HEK293 (cell line): ENCODE data around the gene ZDHHC8.

Experiments used
- CTCF ChIA-PET: fragments of 350-600 bp; formaldehyde crosslinking; extraction: SDS; loops from one replicate; lab custom pipeline; 2021; ENCODE audit warnings: antibody characterized with exemption; lab: Yijun Ruan, JAX
- POLR2A ChIA-PET: fragments of 300-600 bp; formaldehyde crosslinking; extraction: SDS; loops from one replicate; lab custom pipeline; 2020; ENCODE audit warnings: antibody characterized with exemption, inconsistent platforms; lab: Yijun Ruan, JAX
- H3K27ac ChIP-seq: fragments of 200-500 bp; sonication (Bioruptor generic); 2 replicates; pipeline ENCODE4 v1.5.1; 2014; ENCODE audit warnings: low read depth, low read length, control low read depth, inconsistent platforms; ENCODE audit errors: extremely low read depth
- H3K36me3 ChIP-seq, 2 experiments: fragments of 200-500 bp in 1 of 2; sonication (Bioruptor generic) in 1 of 2; 1 replicate in 1 of 2; 2 replicates in 1 of 2; pipeline ENCODE4 v1.5.1; 2014 to 2017; ENCODE audit warnings: inconsistent platforms in 2 of 2, low read length in 2 of 2; ENCODE audit not compliant: control insufficient read depth in 2 of 2, insufficient read depth in 1 of 2
- H3K4me1 ChIP-seq: fragments of 200-500 bp; sonication (Bioruptor generic); 2 replicates; pipeline ENCODE4 v1.5.1; 2014; ENCODE audit warnings: mild to moderate bottlenecking, low read length, inconsistent platforms; ENCODE audit not compliant: control insufficient read depth, insufficient read depth
- H3K4me3 ChIP-seq: 2 replicates; pipeline ENCODE4 v1.5.1; 2011; ENCODE audit warnings: low read depth, mild to moderate bottlenecking, control low read depth, low read length, moderate library complexity
- H3K9me3 ChIP-seq: fragments of 200-500 bp; sonication (Bioruptor generic); 2 replicates; pipeline ENCODE4 v1.5.1; 2014; ENCODE audit warnings: low read depth, low read length, inconsistent platforms; ENCODE audit not compliant: control insufficient read depth, insufficient read depth
- HIC1 ChIP-seq: fragments of 450-650 bp; formaldehyde crosslinking; IDR thresholded peaks from 2 replicates; pipeline ENCODE4 v1.5.1; 2016; ENCODE audit warnings: missing biosample characterization, missing genetic modification characterization
- PRDM1 ChIP-seq: fragments of 450-650 bp; formaldehyde crosslinking; IDR thresholded peaks from 2 replicates; pipeline ENCODE4; 2016; ENCODE audit warnings: missing biosample characterization, missing genetic modification characterization
- PRDM10 ChIP-seq: fragments of 450-650 bp; formaldehyde crosslinking; IDR thresholded peaks from 2 replicates; pipeline ENCODE4 v1.5.1; 2016; ENCODE audit warnings: missing biosample characterization, missing genetic modification characterization
- PRDM4 ChIP-seq: fragments of 450-650 bp; formaldehyde crosslinking; IDR thresholded peaks from 2 replicates; pipeline ENCODE4 v1.5.1; 2017; ENCODE audit warnings: missing biosample characterization, missing genetic modification characterization
- SCRT2 ChIP-seq: fragments of 450-650 bp; formaldehyde crosslinking; IDR thresholded peaks from 2 replicates; pipeline ENCODE4 v1.5.1; 2016; ENCODE audit warnings: missing biosample characterization, missing genetic modification characterization
- ZBTB44 ChIP-seq: fragments of 450-650 bp; IDR thresholded peaks from 2 replicates; pipeline ENCODE4 v1.5.1; 2018; ENCODE audit warnings: missing biosample characterization, mild to moderate bottlenecking, missing genetic modification characterization
- ZBTB8A ChIP-seq: fragments of 450-650 bp; formaldehyde crosslinking; IDR thresholded peaks from 2 replicates; pipeline ENCODE4 v1.5.1; 2016; ENCODE audit warnings: missing biosample characterization, missing genetic modification characterization
- ZIC2 ChIP-seq: fragments of 450-650 bp; formaldehyde crosslinking; IDR thresholded peaks from 2 replicates; pipeline ENCODE4 v1.5.1; 2016; ENCODE audit warnings: missing biosample characterization, missing genetic modification characterization
- ZNF114 ChIP-seq: fragments of 450-650 bp; formaldehyde crosslinking; IDR thresholded peaks from 2 replicates; pipeline ENCODE4 v1.5.0; 2017; ENCODE audit warnings: missing biosample characterization, missing genetic modification characterization
- ZNF121 ChIP-seq: fragments of 450-650 bp; formaldehyde crosslinking; IDR thresholded peaks from 2 replicates; pipeline ENCODE4 v1.5.1; 2016; ENCODE audit warnings: missing biosample characterization, missing genetic modification characterization
- ZNF214 ChIP-seq: fragments of 450-650 bp; formaldehyde crosslinking; IDR thresholded peaks from 2 replicates; pipeline ENCODE4 v1.5.1; 2017; ENCODE audit warnings: missing biosample characterization, mild to moderate bottlenecking, missing genetic modification characterization, borderline replicate concordance
- ZNF529 ChIP-seq: fragments of 450-650 bp; formaldehyde crosslinking; IDR thresholded peaks from 2 replicates; pipeline ENCODE4 v1.5.1; 2017; ENCODE audit warnings: missing genetic modification characterization, missing biosample characterization; ENCODE audit not compliant: insufficient replicate concordance
- ZNF555 ChIP-seq: fragments of 450-650 bp; formaldehyde crosslinking; conservative IDR thresholded peaks from 2 replicates; pipeline ENCODE4 v1.5.1; 2017; ENCODE audit warnings: missing biosample characterization, mild to moderate bottlenecking, missing genetic modification characterization, inconsistent platforms
- ZNF600 ChIP-seq: fragments of 450-650 bp; formaldehyde crosslinking; IDR thresholded peaks from 2 replicates; pipeline ENCODE4 v1.5.1; 2016; ENCODE audit warnings: missing biosample characterization, missing genetic modification characterization
- ZNF610 ChIP-seq: fragments of 450-650 bp; formaldehyde crosslinking; IDR thresholded peaks from 2 replicates; pipeline ENCODE4 v1.5.1; 2016; ENCODE audit warnings: missing biosample characterization, missing genetic modification characterization, borderline replicate concordance
- ZNF624 ChIP-seq: fragments of 450-650 bp; formaldehyde crosslinking; IDR thresholded peaks from 2 replicates; pipeline ENCODE4 v1.5.1; 2017; ENCODE audit warnings: missing biosample characterization, missing genetic modification characterization
- ZNF747 ChIP-seq: fragments of 450-650 bp; formaldehyde crosslinking; IDR thresholded peaks from 2 replicates; pipeline ENCODE4 v1.5.1; 2016; ENCODE audit warnings: missing biosample characterization, missing genetic modification characterization
- ZNF777 ChIP-seq: fragments of 450-650 bp; formaldehyde crosslinking; IDR thresholded peaks from 2 replicates; pipeline ENCODE4 v1.5.1; 2017; ENCODE audit warnings: missing biosample characterization, missing genetic modification characterization, borderline replicate concordance
- ZNF843 ChIP-seq: fragments of 450-650 bp; formaldehyde crosslinking; IDR thresholded peaks from 2 replicates; pipeline ENCODE4 v1.5.1; 2016; ENCODE audit warnings: missing biosample characterization, missing genetic modification characterization

ZDHHC8 gene

GRCh38 chr22:20112623-20113511 lies 18.7 kb upstream of the ZDHHC8 start (continued):
- TF ChIP-seq ZNF600 (tag by site-specific recombination): peak; percentile 72
- no peak for TF ChIP-seq HIC1 (tag by site-specific recombination)
- no peak for TF ChIP-seq ZNF843
- no peak for TF ChIP-seq ZNF121
- no peak for TF ChIP-seq ZNF624 (tag by site-specific recombination)
- no peak for TF ChIP-seq ZNF529 (tag by site-specific recombination)
- no peak for TF ChIP-seq ZNF555 (tag by site-specific recombination)
- TF ChIP-seq ZNF214 (tag by site-specific recombination): no peak
- no peak for TF ChIP-seq ZNF747 (tag by site-specific recombination)
- TF ChIP-seq PRDM1 (tag by site-specific recombination): no peak
- no peak for TF ChIP-seq ZBTB8A (tag by site-specific recombination)
- TF ChIP-seq ZNF610 (tag by site-specific recombination): no peak

GRCh38 chr22:20113551-20114310 lies 17.9 kb upstream of the ZDHHC8 start:
- Histone ChIP-seq H3K4me3 (no peak overlapping the region), H3K36me3 (peaks cover 0 to 84% of the 10 kb centered on the region in 2 experiments; a peak in 2 of 3 replicates), H3K4me1 (no peaks in the 10 kb centered on the region), H3K27ac (no peak overlapping the region), H3K9me3 (no peaks in the 10 kb centered on the region)
- ChIA-PET POLR2A (interaction anchor here (0.5 to 1.5 kb wide), 7 partner anchors 13 to 233 kb away, joined by 3 to 6 read pairs (median 3); no protein-coding TSS in a partner anchor), CTCF (no interaction called here)
- TF ChIP-seq ZNF777 (no peak), PRDM1 (tag by site-specific recombination) (no peak), PRDM10 (tag by site-specific recombination) (no peak), SCRT2 (tag by site-specific recombination) (no peak), ZNF114 (tag by site-specific recombination) (no peak), ZBTB8A (tag by site-specific recombination) (no peak), ZIC2 (tag by site-specific recombination) (peak; percentile 77), ZBTB44 (tag by site-specific recombination) (no peak), PRDM4 (tag by site-specific recombination) (no peak), ZNF214 (tag by site-specific recombination) (no peak), HIC1 (tag by site-specific recombination) (peak; percentile 58; the same call in 1 of the 2 replicates)
